Natural killer cell (primary cell): ENCODE data around the gene RBM28. TPM values are rescaled to one million over a fixed set of nuclear protein-coding genes. Genes with fewer than 3 reads are reported as not detected.

Experiments used
- ATAC-seq, 3 donors: fragments of 150-1000 bp in 2 of 3; fragments of 200-7000 bp in 1 of 3; cut with Tn5 transposase; 1 replicate in 1 of 3; 2 replicates in 2 of 3; pipeline ENCODE4 v1.10.0; 2021; ENCODE audit warnings: mild to moderate bottlenecking in 2 of 3, moderate library complexity in 2 of 3
- DNase-seq, 2 donors: peaks; one replicate each; pipeline versions ENCODE4 v3.0.0 to v3.0.0-alpha.2; 2013 to 2021; ENCODE audit warnings: mixed read lengths in 1 of 2
- H3K27ac ChIP-seq: one replicate; pipeline ENCODE4 v1.5.1; 2013; ENCODE audit warnings: mild to moderate bottlenecking, low read length
- H3K27me3 ChIP-seq: one replicate; pipeline ENCODE4 v1.6.1; 2013; ENCODE audit warnings: low read length; ENCODE audit not compliant: control insufficient read depth, insufficient read depth
- H3K36me3 ChIP-seq: one replicate; pipeline ENCODE4 v1.6.1; 2013; ENCODE audit warnings: low read length; ENCODE audit not compliant: control insufficient read depth, insufficient read depth
- H3K4me1 ChIP-seq: one replicate; pipeline ENCODE4 v1.6.1; 2013; ENCODE audit warnings: low read length; ENCODE audit not compliant: control insufficient read depth, insufficient read depth
- H3K4me3 ChIP-seq: one replicate; pipeline ENCODE4 v1.5.1; 2013; ENCODE audit warnings: low read length
- H3K9me3 ChIP-seq: one replicate; pipeline ENCODE4 v1.6.1; 2013; ENCODE audit warnings: low read length; ENCODE audit not compliant: control insufficient read depth, insufficient read depth
- H3K27ac Mint-ChIP-seq, 2 donors: one replicate each; pipeline ENCODE4 v1.8.0; 2022; ENCODE audit warnings: mild to moderate bottlenecking in 2 of 2, mixed read lengths in 2 of 2, moderate library complexity in 1 of 2
- H3K27me3 Mint-ChIP-seq, 2 donors: one replicate each; pipeline ENCODE4 v1.8.0; 2022; ENCODE audit warnings: low read depth in 2 of 2, mixed read lengths in 2 of 2
- H3K36me3 Mint-ChIP-seq: one replicate; pipeline ENCODE4 v1.8.0; 2022; ENCODE audit warnings: mixed read lengths
- H3K4me1 Mint-ChIP-seq, 2 donors: one replicate each; pipeline ENCODE4 v1.8.0; 2022; ENCODE audit warnings: mixed read lengths in 2 of 2
- H3K4me3 Mint-ChIP-seq: one replicate; pipeline ENCODE4 v1.8.0; 2022; ENCODE audit warnings: mild to moderate bottlenecking, moderate library complexity, mixed read lengths
- H3K9me3 Mint-ChIP-seq, 2 donors: one replicate each; pipeline ENCODE4 v1.8.0; 2022; ENCODE audit warnings: mixed read lengths in 2 of 2
- CTCF ChIP-seq: fragments of 200-600 bp; IDR thresholded peaks from one replicate; pipeline ENCODE4 v1.8.0; 2022; ENCODE audit warnings: antibody characterized with exemption
- WGBS: methylation state at CpG from one replicate; pipeline ENCODE4 v1.1.7; 2013; ENCODE audit warnings: missing lambda C conversion rate; ENCODE audit not compliant: insufficient coverage; 5-methylcytosine and 5-hydroxymethylcytosine counted together
- intact Hi-C: fragments of 100-400 bp; cut with micrococcal nuclease; formaldehyde crosslinking; loops from one replicate; pipeline ENCODE4 v1.14.2; 2022
- total RNA-seq, 4 donors: library from RNA; stranded (reverse); fragments of 120-200 nt in 1 of 4; gene quantifications; one replicate each; pipeline versions ENCODE4 v1.2.3 to v1.2.4, GENCODE V29; 2013 to 2022

The RBM28 gene
- total RNA-seq, 3 donors from 2014 or later (not counting 1 experiment from before 2014, with no cell fraction given), result 32.5 to 48.7 (median 48.5) TPM

- Mint-ChIP-seq H3K27me3 (peaks cover 0 to 2% of the 10 kb centered on the region in 2 donors), H3K9me3 (no peaks in the 10 kb centered on the region), H3K27ac (no peak overlapping the region), H3K4me3 (no peak overlapping the region), H3K4me1 (peaks cover 6 to 11% of the 10 kb centered on the region in 2 donors), H3K36me3 (no peaks in the 10 kb centered on the region)
- no peak for DNase-seq
- Histone ChIP-seq H3K4me1 (no peaks in the 10 kb centered on the region), H3K9me3 (no peaks in the 10 kb centered on the region), H3K4me3 (no peak overlapping the region), H3K27ac (no peak overlapping the region), H3K36me3 (no peaks in the 10 kb centered on the region), H3K27me3 (no peaks in the 10 kb centered on the region)
- no peak for ATAC-seq
- TF ChIP-seq CTCF, result no peak
- 95% methylated on average over 12 of the region's 14 CpGs for WGBS
- intact Hi-C loops, result no loop called here
Measured at GRCh38 chr7:128257458-128257857, 86.2 kb downstream of the RBM28 start.

- Mint-ChIP-seq H3K9me3 (no peaks in the 10 kb centered on the region), H3K27ac (no peak overlapping the region)
- 70% methylated on average over 2 of the region's 2 CpGs for WGBS
Measured at GRCh38 chr7:128255271-128255670, 88.4 kb downstream of the RBM28 start.

GRCh38 chr7:128254470-128254869 lies 89.2 kb downstream of the RBM28 start:
- intact Hi-C loops, result no loop called here
- DNase-seq, result no peak

More at GRCh38 chr7:128255271-128255670, 88.4 kb downstream of the RBM28 start:
- Histone ChIP-seq H3K36me3 (no peaks in the 10 kb centered on the region), H3K4me1 (no peaks in the 10 kb centered on the region), H3K9me3 (no peaks in the 10 kb centered on the region), H3K27ac (no peak overlapping the region), H3K4me3 (no peak overlapping the region), H3K27me3 (no peaks in the 10 kb centered on the region)
- peaks cover 6 to 11% of the 10 kb centered on the region in 2 donors for H3K4me1 Mint-ChIP-seq
- H3K36me3 Mint-ChIP-seq, result no peaks in the 10 kb centered on the region
- ATAC-seq (no peak), DNase-seq (no peak)
- no peak overlapping the region for H3K4me3 Mint-ChIP-seq
- intact Hi-C loops, result no loop called here
- TF ChIP-seq CTCF, result no peak
- peaks cover 0 to 6% of the 10 kb centered on the region in 2 donors for H3K27me3 Mint-ChIP-seq

More at GRCh38 chr7:128254470-128254869, 89.2 kb downstream of the RBM28 start:
- Histone ChIP-seq H3K9me3 (no peaks in the 10 kb centered on the region), H3K4me3 (no peak overlapping the region), H3K27ac (no peak overlapping the region), H3K27me3 (no peaks in the 10 kb centered on the region), H3K36me3 (no peaks in the 10 kb centered on the region), H3K4me1 (no peaks in the 10 kb centered on the region)
- WGBS, result 82% methylated on average over 5 of the region's 5 CpGs
- peaks cover 0 to 6% of the 10 kb centered on the region in 2 donors for H3K27me3 Mint-ChIP-seq
- H3K36me3 Mint-ChIP-seq, result no peaks in the 10 kb centered on the region
- H3K27ac Mint-ChIP-seq, result no peak overlapping the region
- H3K4me3 Mint-ChIP-seq, result no peak overlapping the region
- no peak for ATAC-seq
- no peaks in the 10 kb centered on the region for H3K9me3 Mint-ChIP-seq
- peaks cover 6 to 11% of the 10 kb centered on the region in 2 donors for H3K4me1 Mint-ChIP-seq
- no peak for TF ChIP-seq CTCF
